ENCODE results near the gene PLD2.
A peak's percentile ranks its signal among the peaks of the same experiment; 100 is the strongest.

PLD2 gene, protein sequence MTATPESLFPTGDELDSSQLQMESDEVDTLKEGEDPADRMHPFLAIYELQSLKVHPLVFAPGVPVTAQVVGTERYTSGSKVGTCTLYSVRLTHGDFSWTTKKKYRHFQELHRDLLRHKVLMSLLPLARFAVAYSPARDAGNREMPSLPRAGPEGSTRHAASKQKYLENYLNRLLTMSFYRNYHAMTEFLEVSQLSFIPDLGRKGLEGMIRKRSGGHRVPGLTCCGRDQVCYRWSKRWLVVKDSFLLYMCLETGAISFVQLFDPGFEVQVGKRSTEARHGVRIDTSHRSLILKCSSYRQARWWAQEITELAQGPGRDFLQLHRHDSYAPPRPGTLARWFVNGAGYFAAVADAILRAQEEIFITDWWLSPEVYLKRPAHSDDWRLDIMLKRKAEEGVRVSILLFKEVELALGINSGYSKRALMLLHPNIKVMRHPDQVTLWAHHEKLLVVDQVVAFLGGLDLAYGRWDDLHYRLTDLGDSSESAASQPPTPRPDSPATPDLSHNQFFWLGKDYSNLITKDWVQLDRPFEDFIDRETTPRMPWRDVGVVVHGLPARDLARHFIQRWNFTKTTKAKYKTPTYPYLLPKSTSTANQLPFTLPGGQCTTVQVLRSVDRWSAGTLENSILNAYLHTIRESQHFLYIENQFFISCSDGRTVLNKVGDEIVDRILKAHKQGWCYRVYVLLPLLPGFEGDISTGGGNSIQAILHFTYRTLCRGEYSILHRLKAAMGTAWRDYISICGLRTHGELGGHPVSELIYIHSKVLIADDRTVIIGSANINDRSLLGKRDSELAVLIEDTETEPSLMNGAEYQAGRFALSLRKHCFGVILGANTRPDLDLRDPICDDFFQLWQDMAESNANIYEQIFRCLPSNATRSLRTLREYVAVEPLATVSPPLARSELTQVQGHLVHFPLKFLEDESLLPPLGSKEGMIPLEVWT

DNA sequence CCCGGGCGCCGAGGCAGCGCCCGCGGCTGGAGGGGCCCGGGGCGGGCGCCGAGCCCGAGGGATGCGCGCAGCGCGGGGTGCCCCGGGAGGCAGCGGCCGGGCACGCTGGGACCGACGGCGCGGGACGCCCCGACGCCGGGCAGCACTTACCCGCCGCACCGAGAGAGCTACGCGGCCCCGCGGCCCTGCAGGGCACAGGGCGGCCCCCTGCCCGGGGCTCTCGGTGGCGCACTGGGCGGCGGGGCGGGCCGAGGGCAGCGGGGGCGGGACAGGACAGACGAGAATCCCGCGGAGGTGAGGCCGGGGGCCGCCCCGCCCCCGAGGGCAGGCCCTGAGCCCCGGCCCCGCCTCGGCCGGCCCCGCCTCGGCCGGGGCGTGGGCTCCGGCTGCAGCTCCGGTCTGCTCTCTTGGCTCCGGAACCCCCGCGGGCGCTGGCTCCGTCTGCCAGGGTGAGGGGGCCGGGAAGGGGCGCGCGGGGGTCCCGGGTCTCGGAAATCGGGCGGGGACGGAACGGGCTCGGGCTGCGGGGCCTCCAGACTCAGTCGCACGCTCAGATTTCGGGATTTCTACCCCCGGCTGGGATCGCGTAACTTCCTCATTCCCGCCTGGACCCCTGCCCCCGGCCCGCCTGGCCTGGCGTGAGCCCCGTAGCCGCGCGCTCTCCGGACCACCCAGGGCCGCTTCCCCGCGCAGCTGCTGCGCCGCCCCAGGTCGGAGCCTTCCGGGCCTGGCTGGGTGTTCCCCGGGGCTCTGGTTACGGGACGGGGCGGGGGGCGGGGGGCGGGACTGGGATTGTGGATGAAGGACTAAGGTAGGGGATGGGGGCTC, at the start of gene PLD2:
Gene PLD2, plus strand, starts transcription at position 376 of the 828 bp plus-strand sequence. CDS start 621 bp downstream, outside the sequence.
- Histone ChIP-seq H3K36me3 (ENCODE audit: insufficient read depth, low read length) (no peaks in the 10 kb centered on the region), H3K27ac (no peak within 1 kb of the TSS), H3K9ac (ENCODE audit: insufficient read length) (peak within 1 kb of the TSS; percentile 67), H3K9me3 (ENCODE audit: low read depth, low read length) (no peaks in the 10 kb centered on the region), H3K4me3 (peak within 1 kb of the TSS; percentile 75)
- TF ChIP-seq POLR2AphosphoS5 (IDR thresholded peaks at IDR 0.05; ENCODE audit: borderline replicate concordance, low read depth, low read length): peak; percentile 25; the same call in 1 of the 2 replicates
- TF ChIP-seq EZH2 (IDR thresholded peaks at IDR 0.05): no peak
- TF ChIP-seq FOXP2 (optimal IDR thresholded peaks at IDR 0.05; ENCODE audit: control extremely low read depth, extremely low read length, insufficient read depth): no peak
- DNase-seq (ENCODE audit: low read depth, low spot score): no peak

DNA sequence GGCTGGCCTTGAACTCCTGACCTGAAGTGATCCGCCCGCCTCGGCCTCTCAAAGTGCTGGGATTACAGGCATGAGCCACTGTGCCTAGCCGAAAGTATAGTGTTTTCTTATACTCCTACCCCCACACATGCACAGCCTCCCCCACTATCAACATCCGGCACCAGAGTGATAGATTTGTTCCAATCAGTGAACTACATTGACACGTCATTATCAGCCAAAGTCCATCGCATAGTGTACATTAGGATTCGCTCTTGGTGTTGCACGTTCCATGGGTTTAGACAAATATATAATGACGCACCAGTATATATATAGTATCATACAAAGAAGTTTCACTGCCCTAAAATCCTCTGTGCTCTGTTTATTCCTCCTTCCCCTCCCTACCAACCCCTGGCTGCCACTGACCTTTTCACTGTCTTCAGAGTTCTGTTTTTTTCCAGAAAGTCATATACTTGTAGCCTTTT, 47.1 kb upstream of the PLD2 start:
- Histone ChIP-seq H3K36me3 (ENCODE audit: insufficient read depth, low read length) (no peaks in the 10 kb centered on the region), H3K27ac (no peak overlapping the region), H3K9me3 (ENCODE audit: low read depth, low read length) (no peaks in the 10 kb centered on the region), H3K9ac (ENCODE audit: insufficient read length) (no peak overlapping the region), H3K4me3 (no peak overlapping the region)
- no peak for DNase-seq (ENCODE audit: low read depth, low spot score)
- TF ChIP-seq FOXP2 (optimal IDR thresholded peaks at IDR 0.05; ENCODE audit: control extremely low read depth, extremely low read length, insufficient read depth) (no peak), EZH2 (IDR thresholded peaks at IDR 0.05) (no peak), POLR2AphosphoS5 (IDR thresholded peaks at IDR 0.05; ENCODE audit: borderline replicate concordance, low read depth, low read length) (no peak)

- Histone ChIP-seq H3K27ac (no peak overlapping the region), H3K9me3 (ENCODE audit: low read depth, low read length) (no peaks in the 10 kb centered on the region), H3K4me3 (no peak overlapping the region), H3K9ac (ENCODE audit: insufficient read length) (no peak overlapping the region), H3K36me3 (ENCODE audit: insufficient read depth, low read length) (no peaks in the 10 kb centered on the region)
- DNase-seq (ENCODE audit: low read depth, low spot score): no peak
- TF ChIP-seq EZH2 (IDR thresholded peaks at IDR 0.05): no peak
- TF ChIP-seq FOXP2 (optimal IDR thresholded peaks at IDR 0.05; ENCODE audit: control extremely low read depth, extremely low read length, insufficient read depth): no peak
- no peak for TF ChIP-seq POLR2AphosphoS5 (IDR thresholded peaks at IDR 0.05; ENCODE audit: borderline replicate concordance, low read depth, low read length)
Observed at GRCh38 chr17:4764595-4764994, 42.4 kb upstream of the PLD2 start.

DNA sequence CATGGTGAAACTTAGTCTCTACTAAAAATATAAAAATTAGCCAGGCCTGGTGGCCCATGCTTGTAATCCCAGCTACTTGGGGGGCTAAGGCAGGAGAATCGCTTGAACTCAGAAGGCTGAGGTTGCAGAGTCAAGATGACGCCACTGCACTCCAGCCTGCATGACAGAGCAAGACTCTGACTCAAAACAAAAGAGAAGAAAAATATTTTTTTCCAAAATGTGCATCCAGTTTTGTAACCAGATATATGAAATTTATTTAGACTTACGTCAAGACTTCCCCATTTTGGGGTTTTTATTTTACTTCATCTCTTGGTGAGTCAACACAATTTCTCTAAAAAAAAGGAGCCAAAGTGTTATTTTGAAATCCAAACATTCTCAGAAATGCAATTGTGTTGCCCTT, 40.8 kb upstream of the PLD2 start:
- H3K9me3 ChIP-seq (ENCODE audit: low read depth, low read length): no peaks in the 10 kb centered on the region
- H3K36me3 ChIP-seq (ENCODE audit: insufficient read depth, low read length): no peaks in the 10 kb centered on the region
- TF ChIP-seq POLR2AphosphoS5 (IDR thresholded peaks at IDR 0.05; ENCODE audit: borderline replicate concordance, low read depth, low read length) (no peak), FOXP2 (optimal IDR thresholded peaks at IDR 0.05; ENCODE audit: control extremely low read depth, extremely low read length, insufficient read depth) (no peak), EZH2 (IDR thresholded peaks at IDR 0.05) (no peak)
- H3K4me3 ChIP-seq: no peak overlapping the region
- no peak overlapping the region for H3K9ac ChIP-seq (ENCODE audit: insufficient read length)
- DNase-seq (ENCODE audit: low read depth, low spot score): no peak
- H3K27ac ChIP-seq: no peak overlapping the region

- Histone ChIP-seq H3K9me3 (ENCODE audit: low read depth, low read length) (no peaks in the 10 kb centered on the region), H3K36me3 (ENCODE audit: insufficient read depth, low read length) (no peaks in the 10 kb centered on the region), H3K27ac (no peak overlapping the region), H3K9ac (ENCODE audit: insufficient read length) (no peak overlapping the region), H3K4me3 (no peak overlapping the region)
- TF ChIP-seq FOXP2 (optimal IDR thresholded peaks at IDR 0.05; ENCODE audit: control extremely low read depth, extremely low read length, insufficient read depth) (no peak), POLR2AphosphoS5 (IDR thresholded peaks at IDR 0.05; ENCODE audit: borderline replicate concordance, low read depth, low read length) (no peak), EZH2 (IDR thresholded peaks at IDR 0.05) (no peak)
- DNase-seq (ENCODE audit: low read depth, low spot score): no peak
Observed at GRCh38 chr17:4766723-4767122, 40.2 kb upstream of the PLD2 start.

GRCh38 chr17:4768298-4768697, 38.7 kb upstream of the PLD2 start:
- TF ChIP-seq POLR2AphosphoS5 (IDR thresholded peaks at IDR 0.05; ENCODE audit: borderline replicate concordance, low read depth, low read length) (no peak), FOXP2 (optimal IDR thresholded peaks at IDR 0.05; ENCODE audit: control extremely low read depth, extremely low read length, insufficient read depth) (no peak), EZH2 (IDR thresholded peaks at IDR 0.05) (no peak)
- no peaks in the 10 kb centered on the region for H3K36me3 ChIP-seq (ENCODE audit: insufficient read depth, low read length)
- H3K4me3 ChIP-seq: no peak overlapping the region
- H3K27ac ChIP-seq: no peak overlapping the region
- DNase-seq (ENCODE audit: low read depth, low spot score): no peak
- no peaks in the 10 kb centered on the region for H3K9me3 ChIP-seq (ENCODE audit: low read depth, low read length)
- H3K9ac ChIP-seq (ENCODE audit: insufficient read length): no peak overlapping the region

DNA sequence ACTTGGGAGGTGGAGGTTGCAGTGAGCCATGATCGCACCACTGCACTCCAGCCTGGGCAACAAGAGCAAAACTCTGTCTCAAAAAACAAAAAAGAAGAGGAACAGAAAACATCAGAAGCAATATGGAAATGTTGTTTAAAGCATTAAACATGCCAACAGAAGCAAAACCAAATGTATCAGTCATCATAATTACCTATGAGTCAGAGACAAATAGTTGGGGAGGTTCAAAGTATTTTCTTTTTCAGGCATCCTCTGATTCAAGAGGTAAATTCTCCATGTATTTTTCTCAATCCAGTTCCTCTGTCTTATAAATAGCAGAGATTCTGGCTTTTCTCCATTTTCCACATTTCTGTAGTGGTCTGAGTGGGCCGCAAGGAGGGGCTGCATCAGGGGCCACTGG, 37.3 kb upstream of the PLD2 start:
- Histone ChIP-seq H3K9ac (ENCODE audit: insufficient read length) (no peak overlapping the region), H3K36me3 (ENCODE audit: insufficient read depth, low read length) (no peaks in the 10 kb centered on the region), H3K4me3 (no peak overlapping the region), H3K9me3 (ENCODE audit: low read depth, low read length) (no peaks in the 10 kb centered on the region), H3K27ac (no peak overlapping the region)
- TF ChIP-seq FOXP2 (optimal IDR thresholded peaks at IDR 0.05; ENCODE audit: control extremely low read depth, extremely low read length, insufficient read depth): no peak
- no peak for TF ChIP-seq EZH2 (IDR thresholded peaks at IDR 0.05)
- TF ChIP-seq POLR2AphosphoS5 (IDR thresholded peaks at IDR 0.05; ENCODE audit: borderline replicate concordance, low read depth, low read length): no peak
- no peak for DNase-seq (ENCODE audit: low read depth, low spot score)

Measured in SK-N-MC (cell line).